Mesenchymal stem cell (in vitro differentiated cells and primary cell): ENCODE measurements around the gene IQCF2.

Experiments
- DNase-seq: peaks from one replicate; pipeline ENCODE4 v3.0.0-alpha.2; 2013
- H2AFZ ChIP-seq: one replicate; pipeline ENCODE4 v1.6.1; 2013; ENCODE audit warnings: low read depth, mild to moderate bottlenecking, control low read depth, inconsistent platforms, low read length, moderate library complexity
- H2AK5ac ChIP-seq: 2 replicates; pipeline ENCODE4 v1.6.1; 2013; ENCODE audit warnings: low read length, moderate library complexity, mild to moderate bottlenecking, inconsistent platforms; ENCODE audit not compliant: severe bottlenecking
- H2BK120ac ChIP-seq: one replicate; pipeline ENCODE4 v1.6.1; 2013; ENCODE audit warnings: low read depth, mild to moderate bottlenecking, inconsistent platforms, low read length, moderate library complexity
- H2BK12ac ChIP-seq, 2 experiments: one replicate each; pipeline ENCODE4 v1.6.1; 2013; ENCODE audit warnings: inconsistent platforms in 2 of 2, low read length in 2 of 2, mild to moderate bottlenecking in 2 of 2, moderate library complexity in 2 of 2, control low read depth in 1 of 2
- H2BK15ac ChIP-seq: one replicate; pipeline ENCODE4 v1.6.1; 2013; ENCODE audit warnings: mild to moderate bottlenecking, low read depth, inconsistent platforms; ENCODE audit not compliant: poor library complexity, severe bottlenecking
- H2BK5ac ChIP-seq: 2 replicates; pipeline ENCODE4 v1.6.1; 2013; ENCODE audit warnings: low read depth, mild to moderate bottlenecking, low read length, control low read depth, inconsistent platforms; ENCODE audit not compliant: poor library complexity, severe bottlenecking
- H3K14ac ChIP-seq, 2 experiments: one replicate each; pipeline ENCODE4 v1.6.1; 2013; ENCODE audit warnings: inconsistent platforms in 2 of 2, low read length in 2 of 2, control low read depth in 1 of 2, mild to moderate bottlenecking in 1 of 2, moderate library complexity in 1 of 2
- H3K18ac ChIP-seq, 2 experiments: one replicate each; pipeline ENCODE4 v1.6.1; 2013; ENCODE audit warnings: inconsistent platforms in 2 of 2, low read length in 2 of 2, control low read depth in 1 of 2, low read depth in 1 of 2, mild to moderate bottlenecking in 1 of 2
- H3K23ac ChIP-seq, 2 experiments: one replicate each; pipeline ENCODE4 v1.6.1; 2013; ENCODE audit warnings: inconsistent platforms in 2 of 2, low read length in 2 of 2, mild to moderate bottlenecking in 2 of 2, moderate library complexity in 2 of 2, control low read depth in 1 of 2
- H3K27ac ChIP-seq: 2 replicates; pipeline ENCODE4 v1.5.1; 2013; ENCODE audit warnings: mild to moderate bottlenecking, moderate library complexity, low read length, control low read depth, inconsistent platforms; ENCODE audit not compliant: poor library complexity, severe bottlenecking
- H3K27me3 ChIP-seq, 2 experiments: 2 replicates each; pipeline versions ENCODE4 v1.6.1 to v1.7.0; 2013; ENCODE audit warnings: low read length in 2 of 2, mild to moderate bottlenecking in 2 of 2, moderate library complexity in 2 of 2, control low read depth in 1 of 2, inconsistent platforms in 1 of 2; ENCODE audit not compliant: control insufficient read depth in 1 of 2, insufficient read depth in 1 of 2
- H3K36me3 ChIP-seq, 2 experiments: 2 replicates each; pipeline versions ENCODE4 v1.6.1 to v1.7.0; 2013; ENCODE audit warnings: low read length in 2 of 2, control low read depth in 1 of 2, inconsistent platforms in 1 of 2, low read depth in 1 of 2, mild to moderate bottlenecking in 1 of 2; ENCODE audit not compliant: insufficient read depth in 2 of 2, control insufficient read depth in 1 of 2
- H3K4ac ChIP-seq, 2 experiments: one replicate each; pipeline ENCODE4 v1.6.1; 2013; ENCODE audit warnings: inconsistent platforms in 2 of 2, low read length in 2 of 2, mild to moderate bottlenecking in 2 of 2, moderate library complexity in 2 of 2, control low read depth in 1 of 2, low read depth in 1 of 2
- H3K4me1 ChIP-seq: 2 replicates; pipeline ENCODE4 v1.6.1; 2013; ENCODE audit warnings: low read depth, low read length, control low read depth; ENCODE audit not compliant: control insufficient read depth, insufficient read depth
- H3K4me2 ChIP-seq: 2 replicates; pipeline ENCODE4 v1.6.1; 2013; ENCODE audit warnings: low read length, mild to moderate bottlenecking, inconsistent platforms; ENCODE audit not compliant: poor library complexity, severe bottlenecking
- H3K4me3 ChIP-seq, 2 experiments: 2 replicates each; pipeline versions ENCODE4 v1.5.1 to v1.7.0; 2013; ENCODE audit warnings: low read length in 2 of 2, mild to moderate bottlenecking in 2 of 2, control low read depth in 1 of 2, low read depth in 1 of 2; ENCODE audit not compliant: insufficient read depth in 1 of 2
- H3K79me1 ChIP-seq: replicated peaks from 2 replicates; pipeline ENCODE4 v1.6.1; 2013; ENCODE audit warnings: mild to moderate bottlenecking, control low read depth, low read length, inconsistent platforms; ENCODE audit not compliant: poor library complexity, severe bottlenecking
- H3K9ac ChIP-seq: 2 replicates; pipeline ENCODE4 v1.7.0; 2013; ENCODE audit warnings: mild to moderate bottlenecking, low read length, moderate library complexity
- H3K9me3 ChIP-seq: 2 replicates; pipeline ENCODE4 v1.7.0; 2013; ENCODE audit warnings: mild to moderate bottlenecking, low read length; ENCODE audit not compliant: control insufficient read depth
- H4K8ac ChIP-seq: one replicate; pipeline ENCODE4 v1.6.1; 2013; ENCODE audit warnings: inconsistent platforms, mild to moderate bottlenecking, low read length, moderate library complexity
- H4K91ac ChIP-seq: one replicate; pipeline ENCODE4 v1.6.1; 2013; ENCODE audit warnings: mild to moderate bottlenecking, low read length, inconsistent platforms
- WGBS: methylation state at CpG from one replicate; pipeline ENCODE4 v1.1.7; 2013; ENCODE audit warnings: mixed read lengths; 5-methylcytosine and 5-hydroxymethylcytosine counted together

Gene IQCF2

GRCh38 chr3:51869304-51869703 is 7.9 kb downstream of the IQCF2 start:
- Histone ChIP-seq H3K4me3 (no peak overlapping the region), H3K9me3 (no peaks in the 10 kb centered on the region), H4K8ac (no peak overlapping the region), H2BK15ac (no peak overlapping the region), H3K14ac (no peak overlapping the region), H3K4me1 (no peaks in the 10 kb centered on the region), H2AK5ac (no peak overlapping the region), H3K79me1 (no peaks in the 10 kb centered on the region), H3K9ac (no peak overlapping the region), H2AFZ (no peak overlapping the region), H3K36me3 (no peaks in the 10 kb centered on the region), H2BK12ac (no peak overlapping the region), H3K4ac (no peak overlapping the region), H3K18ac (no peak overlapping the region), H3K27ac (no peak overlapping the region), H2BK5ac (no peak overlapping the region), H3K23ac (no peak overlapping the region), H3K4me2 (no peak overlapping the region), H3K27me3 (peaks cover 5 to 13% of the 10 kb centered on the region in 2 experiments), H4K91ac (no peak overlapping the region), H2BK120ac (no peak overlapping the region)
- 57% methylated on average over 1 of the region's 2 CpGs for WGBS
- DNase-seq, result no peak

- H3K18ac ChIP-seq, result no peak overlapping the region
- H4K91ac ChIP-seq, result no peak overlapping the region
- no peaks in the 10 kb centered on the region for H3K79me1 ChIP-seq
- no peak overlapping the region for H3K4me3 ChIP-seq
- 75% methylated on average over 1 of the region's 1 CpG for WGBS
- H3K9ac ChIP-seq, result no peak overlapping the region
- H4K8ac ChIP-seq, result no peak overlapping the region
- H2BK120ac ChIP-seq, result no peak overlapping the region
- H2AFZ ChIP-seq, result no peak overlapping the region
- peaks cover 20 to 44% of the 10 kb centered on the region in 2 experiments for H3K27me3 ChIP-seq
- H3K14ac ChIP-seq, result no peak overlapping the region
- no peak overlapping the region for H2BK12ac ChIP-seq
- no peak overlapping the region for H3K4ac ChIP-seq
- H2BK5ac ChIP-seq, result no peak overlapping the region
- H3K23ac ChIP-seq, result no peak overlapping the region
- H3K27ac ChIP-seq, result no peak overlapping the region
- H3K36me3 ChIP-seq, result no peaks in the 10 kb centered on the region
- H3K4me1 ChIP-seq, result no peaks in the 10 kb centered on the region
- H3K9me3 ChIP-seq, result no peaks in the 10 kb centered on the region
- H2AK5ac ChIP-seq, result no peak overlapping the region
- H2BK15ac ChIP-seq, result no peak overlapping the region
- no peak for DNase-seq
- no peak overlapping the region for H3K4me2 ChIP-seq
These were observed 11.9 kb downstream of the IQCF2 start for GRCh38 chr3:51873253-51873766.

- no peak overlapping the region for H4K8ac ChIP-seq
- 93% methylated on average over 10 of the region's 10 CpGs for WGBS
- H4K91ac ChIP-seq, result no peak overlapping the region
- no peaks in the 10 kb centered on the region for H3K79me1 ChIP-seq
- H2BK120ac ChIP-seq, result no peak overlapping the region
- no peak overlapping the region for H3K18ac ChIP-seq
- H3K4me1 ChIP-seq, result no peaks in the 10 kb centered on the region
- H3K23ac ChIP-seq, result no peak overlapping the region
- H2AFZ ChIP-seq, result no peak overlapping the region
- H3K36me3 ChIP-seq, result no peaks in the 10 kb centered on the region
- H2BK5ac ChIP-seq, result no peak overlapping the region
- H3K14ac ChIP-seq, result peak overlapping the region in 1 of 2 experiments; percentile 90
- H3K4me2 ChIP-seq, result no peak overlapping the region
- H3K27me3 ChIP-seq, result peaks cover 20 to 48% of the 10 kb centered on the region in 2 experiments
- no peak overlapping the region for H2BK12ac ChIP-seq
- no peak overlapping the region for H2BK15ac ChIP-seq
- H3K9ac ChIP-seq, result no peak overlapping the region
- DNase-seq, result no peak
- no peak overlapping the region for H2AK5ac ChIP-seq
- no peak overlapping the region for H3K4ac ChIP-seq
- no peaks in the 10 kb centered on the region for H3K9me3 ChIP-seq
- H3K27ac ChIP-seq, result no peak overlapping the region
- H3K4me3 ChIP-seq, result no peak overlapping the region
These were observed 12.5 kb downstream of the IQCF2 start for GRCh38 chr3:51873876-51874275.

- Histone ChIP-seq H2AFZ (no peak overlapping the region), H4K91ac (no peak overlapping the region), H3K4me2 (no peak overlapping the region), H2BK120ac (no peak overlapping the region), H3K36me3 (no peaks in the 10 kb centered on the region), H4K8ac (no peak overlapping the region), H2BK5ac (no peak overlapping the region), H3K27ac (no peak overlapping the region), H2BK15ac (no peak overlapping the region), H3K9ac (no peak overlapping the region), H3K23ac (no peak overlapping the region), H2BK12ac (no peak overlapping the region), H3K14ac (no peak overlapping the region), H3K4me3 (no peak overlapping the region), H2AK5ac (no peak overlapping the region), H3K4ac (no peak overlapping the region), H3K18ac (no peak overlapping the region), H3K9me3 (no peaks in the 10 kb centered on the region), H3K27me3 (peaks cover 18 to 47% of the 10 kb centered on the region in 2 experiments), H3K79me1 (no peaks in the 10 kb centered on the region), H3K4me1 (no peaks in the 10 kb centered on the region)
- 68% methylated on average over 2 of the region's 2 CpGs for WGBS
- DNase-seq, result no peak
These were observed 13.0 kb downstream of the IQCF2 start for GRCh38 chr3:51874411-51874810.
